Liver (tissue), 9 donors: ENCODE measurements around the gene TPRA1. TPM values are rescaled to one million over a fixed set of nuclear protein-coding genes. Genes with fewer than 3 reads are reported as not detected.

Experiments used
- DNase-seq: peaks from one replicate; pipeline ENCODE4 v3.0.0-alpha.2; 2017; ENCODE audit warnings: low spot score
- H3K27ac ChIP-seq, 2 donors: one replicate each; pipeline ENCODE4 v1.7.0; 2013; ENCODE audit warnings: inconsistent platforms in 2 of 2, low read length in 2 of 2, control low read depth in 1 of 2, low read depth in 1 of 2, mild to moderate bottlenecking in 1 of 2
- H3K27me3 ChIP-seq, 4 donors: one replicate each; pipeline versions ENCODE4 v1.6.1 to v1.7.0; 2013; ENCODE audit warnings: low read length in 3 of 4, inconsistent platforms in 1 of 4, mild to moderate bottlenecking in 1 of 4, moderate library complexity in 1 of 4; ENCODE audit not compliant: control insufficient read depth in 4 of 4, insufficient read depth in 4 of 4
- H3K36me3 ChIP-seq, 4 donors: one replicate each; pipeline versions ENCODE4 v1.6.1 to v1.7.0; 2013; ENCODE audit warnings: low read length in 3 of 4, mild to moderate bottlenecking in 3 of 4, low read depth in 1 of 4, moderate library complexity in 1 of 4; ENCODE audit not compliant: control insufficient read depth in 4 of 4, insufficient read depth in 3 of 4
- H3K4me1 ChIP-seq, 4 donors: one replicate each; pipeline versions ENCODE4 v1.6.1 to v1.7.0; 2013; ENCODE audit warnings: low read length in 3 of 4, mild to moderate bottlenecking in 3 of 4, moderate library complexity in 1 of 4; ENCODE audit not compliant: control insufficient read depth in 4 of 4, insufficient read depth in 4 of 4
- H3K4me3 ChIP-seq, 3 donors: one replicate each; pipeline versions ENCODE4 v1.6.1 to v1.7.0; 2013; ENCODE audit warnings: low read length in 3 of 3, control low read depth in 1 of 3, low read depth in 1 of 3, mild to moderate bottlenecking in 1 of 3
- H3K9ac ChIP-seq, 2 donors: one replicate each; pipeline ENCODE4 v1.7.0; 2013; ENCODE audit warnings: low read length in 2 of 2, mild to moderate bottlenecking in 2 of 2, moderate library complexity in 2 of 2, control low read depth in 1 of 2, low read depth in 1 of 2
- H3K9me3 ChIP-seq, 4 donors: one replicate each; pipeline versions ENCODE4 v1.6.1 to v1.7.0; 2013; ENCODE audit warnings: low read length in 3 of 4; ENCODE audit not compliant: control insufficient read depth in 4 of 4
- ATF3 ChIP-seq: IDR thresholded peaks from 2 replicates; pipeline ENCODE4 v1.6.1; 2016; ENCODE audit warnings: antibody characterized with exemption
- CTCF ChIP-seq: fragments of 150-350 bp; IDR thresholded peaks from 2 replicates; pipeline ENCODE4 v1.5.1; 2017; ENCODE audit warnings: improper control_type of control experiment, low read depth, low read length; ENCODE audit not compliant: missing input control
- EGR1 ChIP-seq, 2 donors: IDR thresholded peaks; 2 replicates each; pipeline ENCODE4 v1.6.1; 2016 to 2018; ENCODE audit warnings: antibody characterized with exemption in 2 of 2, low read depth in 2 of 2
- FOXA1 ChIP-seq: IDR thresholded peaks from 2 replicates; pipeline ENCODE4 v1.6.1; 2016; ENCODE audit warnings: antibody characterized with exemption
- FOXA2 ChIP-seq: IDR thresholded peaks from 2 replicates; pipeline ENCODE4 v1.6.1; 2016; ENCODE audit warnings: antibody characterized with exemption
- GABPA ChIP-seq, 2 donors: IDR thresholded peaks in 1 of 2; conservative IDR thresholded peaks in 1 of 2; 2 replicates each; pipeline ENCODE4 v1.6.1; 2016; ENCODE audit warnings: antibody characterized with exemption in 2 of 2, mild to moderate bottlenecking in 1 of 2, moderate library complexity in 1 of 2
- HNF4G ChIP-seq: IDR thresholded peaks from 2 replicates; pipeline ENCODE4 v1.6.1; 2016; ENCODE audit warnings: antibody characterized with exemption
- MAX ChIP-seq: IDR thresholded peaks from 2 replicates; pipeline ENCODE4 v1.6.1; 2016; ENCODE audit warnings: antibody characterized with exemption
- RAD21 ChIP-seq, 2 donors: IDR thresholded peaks; 2 replicates each; pipeline ENCODE4 v1.6.1; 2016; ENCODE audit warnings: antibody characterized with exemption in 2 of 2, mild to moderate bottlenecking in 2 of 2
- REST ChIP-seq: IDR thresholded peaks from 2 replicates; pipeline ENCODE4 v1.6.1; 2016; ENCODE audit warnings: antibody characterized with exemption, mild to moderate bottlenecking
- RXRA ChIP-seq, 2 donors: IDR thresholded peaks; 2 replicates each; pipeline ENCODE4 v1.6.1; 2017 to 2018; ENCODE audit warnings: antibody characterized with exemption in 2 of 2, mild to moderate bottlenecking in 1 of 2
- YY1 ChIP-seq: IDR thresholded peaks from 2 replicates; pipeline ENCODE4 v1.6.1; 2016; ENCODE audit warnings: antibody characterized with exemption, mild to moderate bottlenecking
- ZBTB33 ChIP-seq: IDR thresholded peaks from 2 replicates; pipeline ENCODE4 v1.6.1; 2016; ENCODE audit warnings: antibody characterized with exemption
- WGBS: extraction: QIAGEN DNeasy Blood & Tissue Kit; methylation state at CpG from one replicate; pipeline ENCODE4 v1.1.7; 2013; 5-methylcytosine and 5-hydroxymethylcytosine counted together
- polyA plus RNA-seq, 2 donors: library from polyadenylated mRNA; stranded (reverse) in 1 of 2; unstranded in 1 of 2; fragments of 200-250 nt in 1 of 2; fragments of >200 nt in 1 of 2; fragmentation: Nextera tagmentation in 1 of 2; extraction: Ambion mirVana in 1 of 2; gene quantifications; one replicate each; pipeline versions ENCODE4 v1.2.1 to v1.2.3, GENCODE V29; 2013 to 2015
- total RNA-seq, 2 donors: library from RNA; depleted of rRNA; stranded (reverse); fragments of >200 nt; gene quantifications; one replicate each; pipeline ENCODE4 v1.2.3, GENCODE V29; 2014
- donor health status: healthy.
- donor health status: healthy.
- donor health status: healthy.
- donor health status: healthy.
- donor health status: healthy.

TPRA1 gene
- total and polyA plus RNA-seq, 4 donors = 17.3 to 27.1 (median 21.3) TPM

- Histone ChIP-seq H3K36me3 (no peaks in the 10 kb centered on the region), H3K4me1 (no peaks in the 10 kb centered on the region)
These were observed 48.9 kb upstream of the TPRA1 start for GRCh38 chr3:127639173-127640041.

GRCh38 chr3:127637971-127638370 is 47.4 kb upstream of the TPRA1 start:
- H3K27me3 ChIP-seq = no peaks in the 10 kb centered on the region
- no peak for DNase-seq
- H3K36me3 ChIP-seq = no peaks in the 10 kb centered on the region
- no peaks in the 10 kb centered on the region for H3K9me3 ChIP-seq
- no peak overlapping the region for H3K9ac ChIP-seq
- H3K4me1 ChIP-seq = no peaks in the 10 kb centered on the region
- H3K27ac ChIP-seq = no peak overlapping the region
- no peak overlapping the region for H3K4me3 ChIP-seq
- no peak for TF ChIP-seq FOXA1
- TF ChIP-seq FOXA2 = no peak
- TF ChIP-seq ATF3 = no peak
- no peak for TF ChIP-seq HNF4G
- TF ChIP-seq RXRA (IDR thresholded peaks at IDR 0.05) = no peak
- TF ChIP-seq CTCF = no peak
- TF ChIP-seq EGR1 (IDR thresholded peaks at IDR 0.05; ENCODE audit: low read depth in 2 of 2) = no peak

More at GRCh38 chr3:127639173-127640041, 48.9 kb upstream of the TPRA1 start:
- no peak overlapping the region for H3K4me3 ChIP-seq
- WGBS = 91% methylated on average over 5 of the region's 5 CpGs
- H3K27ac ChIP-seq = no peak overlapping the region
- no peak for TF ChIP-seq REST
- TF ChIP-seq FOXA1 = no peak
- no peak for TF ChIP-seq ZBTB33
- no peak for TF ChIP-seq YY1
- no peak for TF ChIP-seq ATF3
- no peak for TF ChIP-seq MAX
- no peak for TF ChIP-seq GABPA (IDR thresholded peaks at IDR 0.05 in 1 of 2, conservative IDR thresholded peaks at IDR 0.05 in 1 of 2)
- no peak for TF ChIP-seq RXRA (IDR thresholded peaks at IDR 0.05)
- TF ChIP-seq RAD21 (IDR thresholded peaks at IDR 0.05) = no peak
- no peaks in the 10 kb centered on the region for H3K9me3 ChIP-seq
- H3K27me3 ChIP-seq = no peaks in the 10 kb centered on the region
- no peak for DNase-seq
- H3K9ac ChIP-seq = no peak overlapping the region
